ENCODE data around the gene SNAPIN. TPM values are rescaled to one million over a fixed set of nuclear protein-coding genes. Genes with fewer than 3 reads are reported as not detected.
A peak's percentile ranks its signal among the peaks of the same experiment; 100 is the strongest.
"Not testable (repeated sequence)": the region's sequence is repeated elsewhere in the genome, so short reads cannot be mapped to it uniquely, and the experiment has no call there.

The SNAPIN gene
- total RNA-seq, 1 experiment from 2014 or later: 46.8 TPM

DNA sequence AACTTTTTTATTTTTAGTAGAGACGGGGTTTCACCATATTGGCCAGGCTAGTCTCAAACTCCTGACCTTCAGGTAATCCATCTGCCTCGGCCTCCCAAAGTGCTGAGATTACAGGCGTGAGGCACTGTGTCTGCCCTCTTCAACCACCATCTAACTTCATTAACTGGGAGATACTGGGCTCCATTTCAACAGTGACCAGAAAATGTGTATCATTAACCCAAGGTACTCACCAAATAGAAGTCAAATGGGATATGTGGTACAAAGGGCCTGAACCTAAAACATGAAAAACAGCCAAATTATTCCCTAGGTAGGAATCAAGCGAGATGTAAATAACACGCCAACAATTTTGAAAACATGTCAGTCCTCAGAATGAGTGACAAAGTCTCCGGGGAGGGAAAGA is 11.1 kb downstream of the SNAPIN start:
- no TSS peak for BruUV-seq (replicated peaks)
- intact Hi-C loops (cut with micrococcal nuclease; ENCODE audit: unreplicated experiment): loop anchor here (5.0 kb wide), 2 partner anchors 97 to 157 kb away; no protein-coding TSS in a partner anchor
- TF ChIP-seq, protein P1, sequence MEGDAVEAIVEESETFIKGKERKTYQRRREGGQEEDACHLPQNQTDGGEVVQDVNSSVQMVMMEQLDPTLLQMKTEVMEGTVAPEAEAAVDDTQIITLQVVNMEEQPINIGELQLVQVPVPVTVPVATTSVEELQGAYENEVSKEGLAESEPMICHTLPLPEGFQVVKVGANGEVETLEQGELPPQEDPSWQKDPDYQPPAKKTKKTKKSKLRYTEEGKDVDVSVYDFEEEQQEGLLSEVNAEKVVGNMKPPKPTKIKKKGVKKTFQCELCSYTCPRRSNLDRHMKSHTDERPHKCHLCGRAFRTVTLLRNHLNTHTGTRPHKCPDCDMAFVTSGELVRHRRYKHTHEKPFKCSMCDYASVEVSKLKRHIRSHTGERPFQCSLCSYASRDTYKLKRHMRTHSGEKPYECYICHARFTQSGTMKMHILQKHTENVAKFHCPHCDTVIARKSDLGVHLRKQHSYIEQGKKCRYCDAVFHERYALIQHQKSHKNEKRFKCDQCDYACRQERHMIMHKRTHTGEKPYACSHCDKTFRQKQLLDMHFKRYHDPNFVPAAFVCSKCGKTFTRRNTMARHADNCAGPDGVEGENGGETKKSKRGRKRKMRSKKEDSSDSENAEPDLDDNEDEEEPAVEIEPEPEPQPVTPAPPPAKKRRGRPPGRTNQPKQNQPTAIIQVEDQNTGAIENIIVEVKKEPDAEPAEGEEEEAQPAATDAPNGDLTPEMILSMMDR (IDR thresholded peaks at IDR 0.05; ENCODE audit: unreplicated experiment): no peak
- DNase-seq: no peak
- Mint-ChIP-seq H3K4me1 (ENCODE audit: low read depth, unreplicated experiment) (peaks cover 11% of the 10 kb centered on the region), H3K9me3 (ENCODE audit: low read depth, unreplicated experiment) (no peaks in the 10 kb centered on the region), H3K36me3 (ENCODE audit: insufficient read depth, unreplicated experiment) (peaks cover 22% of the 10 kb centered on the region), H3K27ac (ENCODE audit: unreplicated experiment) (no peak overlapping the region), H3K27me3 (ENCODE audit: unreplicated experiment) (no peaks in the 10 kb centered on the region), H3K4me3 (ENCODE audit: low read depth, unreplicated experiment) (no peak overlapping the region)
- CTCF ChIA-PET: no interaction called here

DNA sequence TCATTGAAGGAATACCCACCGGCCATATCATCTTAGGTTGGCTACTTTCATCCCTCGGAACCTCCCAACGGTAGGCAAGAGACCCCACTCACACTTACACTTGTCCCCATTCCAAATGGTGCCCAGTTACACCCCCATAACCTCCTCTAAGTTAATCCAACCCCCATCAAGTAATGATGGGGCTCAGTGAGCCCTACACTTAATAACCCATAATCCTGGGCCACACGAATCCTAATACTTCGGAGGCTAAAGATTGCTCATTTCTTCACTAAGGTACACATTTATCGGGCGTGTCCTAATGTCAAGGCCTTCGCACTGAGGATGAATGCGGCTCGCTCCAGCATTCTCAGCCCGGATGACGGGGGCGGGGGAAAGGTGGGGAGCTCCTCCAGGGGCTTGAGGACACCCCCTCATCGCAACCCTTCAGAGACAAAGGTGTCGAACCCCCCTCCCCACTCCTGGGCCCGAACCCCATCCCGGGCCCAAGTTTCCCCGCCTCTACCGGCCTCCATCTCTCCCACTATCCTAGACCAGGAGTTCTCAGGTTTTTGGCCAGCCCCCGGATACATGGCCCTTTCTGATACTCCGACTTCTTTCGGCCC is 11.9 kb downstream of the SNAPIN start:
- Mint-ChIP-seq H3K4me3 (ENCODE audit: low read depth, unreplicated experiment) (no peak overlapping the region), H3K9me3 (ENCODE audit: low read depth, unreplicated experiment) (no peaks in the 10 kb centered on the region), H3K27me3 (ENCODE audit: unreplicated experiment) (no peaks in the 10 kb centered on the region), H3K36me3 (ENCODE audit: insufficient read depth, unreplicated experiment) (peaks cover 14% of the 10 kb centered on the region), H3K4me1 (ENCODE audit: low read depth, unreplicated experiment) (peaks cover 11% of the 10 kb centered on the region), H3K27ac (ENCODE audit: unreplicated experiment) (no peak overlapping the region)
- DNase-seq: no peak
- TF ChIP-seq, protein P1 (IDR thresholded peaks at IDR 0.05; ENCODE audit: unreplicated experiment): no peak
- BruUV-seq (replicated peaks): TSS peak; percentile 74
- CTCF ChIA-PET: interaction anchor here (1.3 kb wide), 1 partner anchor 103 kb away, joined by 3 read pairs; no protein-coding TSS in a partner anchor
- intact Hi-C loops (cut with micrococcal nuclease; ENCODE audit: unreplicated experiment): loop anchor here (5.0 kb wide), 2 partner anchors 98 to 158 kb away; no protein-coding TSS in a partner anchor

- TF ChIP-seq, protein P1 (IDR thresholded peaks at IDR 0.05; ENCODE audit: unreplicated experiment): peak; percentile 24
- H3K36me3 Mint-ChIP-seq (ENCODE audit: insufficient read depth, unreplicated experiment): peaks cover 7% of the 10 kb centered on the region
- no peak within 1 kb of the TSS for H3K4me3 Mint-ChIP-seq (ENCODE audit: low read depth, unreplicated experiment)
- intact Hi-C loops (cut with micrococcal nuclease; ENCODE audit: unreplicated experiment): loop anchor here (5.0 kb wide), 2 partner anchors 99 to 159 kb away; no protein-coding TSS in a partner anchor
- H3K27ac Mint-ChIP-seq (ENCODE audit: unreplicated experiment): no peak within 1 kb of the TSS
- CTCF ChIA-PET: interaction anchor here (0.7 to 1.8 kb wide), 7 partner anchors 37 to 320 kb away, joined by 3 to 9 read pairs (median 3); partner anchors contain the start of genes INTS3, RPS27 and SLC27A3
- H3K4me1 Mint-ChIP-seq (ENCODE audit: low read depth, unreplicated experiment): peaks cover 11% of the 10 kb centered on the region
- DNase-seq: peak; percentile 98
- H3K27me3 Mint-ChIP-seq (ENCODE audit: unreplicated experiment): no peaks in the 10 kb centered on the region
- TSS peak; percentile 99 for BruUV-seq (replicated peaks)
- no peaks in the 10 kb centered on the region for H3K9me3 Mint-ChIP-seq (ENCODE audit: low read depth, unreplicated experiment)
Observed at GRCh38 chr1:153670859-153671627, 12.5 kb downstream of the SNAPIN start, which contains the start of gene ILF2. TSS of gene ILF2 (minus strand) at chr1:153670993. CDS start at chr1:153670922, 71 bp downstream.

GRCh38 chr1:153671628-153672353 is 13.3 kb downstream of the SNAPIN start:
- intact Hi-C loops (cut with micrococcal nuclease; ENCODE audit: unreplicated experiment): loop anchor here (5.0 kb wide), 2 partner anchors 99 to 159 kb away; no protein-coding TSS in a partner anchor
- H3K9me3 Mint-ChIP-seq (ENCODE audit: low read depth, unreplicated experiment); H3K36me3 Mint-ChIP-seq (ENCODE audit: insufficient read depth, unreplicated experiment); H3K4me3 Mint-ChIP-seq (ENCODE audit: low read depth, unreplicated experiment); BruUV-seq (replicated peaks); H3K27me3 Mint-ChIP-seq (ENCODE audit: unreplicated experiment); H3K27ac Mint-ChIP-seq (ENCODE audit: unreplicated experiment): not testable (repeated sequence)
- CTCF ChIA-PET: interaction anchor here (0.7 to 1.8 kb wide), 8 partner anchors 37 to 319 kb away, joined by 3 to 9 read pairs (median 4); partner anchors contain the start of genes INTS3, RPS27 and SLC27A3
- peaks cover 11% of the 10 kb centered on the region for H3K4me1 Mint-ChIP-seq (ENCODE audit: low read depth, unreplicated experiment)
- DNase-seq: peak; percentile 62
